Activated CD8-positive, alpha-beta memory T cell treated with anti-CD3 and anti-CD28 coated beads, Interleukin-2, amount 50 U/mL, for 1 hour (primary cell): Measurements from ENCODE around the gene AKT3.

Experiments
- DNase-seq: peaks from one replicate; pipeline ENCODE4 v3.0.0-alpha.2; 2020; ENCODE audit errors: extremely low read depth

AKT3 gene

GRCh38 chr1:243489158-243489527, 360.9 kb downstream of the AKT3 start:
- no peak for DNase-seq

GRCh38 chr1:243488459-243489157, 361.4 kb downstream of the AKT3 start:
- DNase-seq: no peak

- no peak for DNase-seq
These were observed 362.3 kb downstream of the AKT3 start for GRCh38 chr1:243487649-243488227.

GRCh38 chr1:243487036-243487648, 362.9 kb downstream of the AKT3 start:
- no peak for DNase-seq

GRCh38 chr1:243483952-243484351, 366.1 kb downstream of the AKT3 start:
- no peak for DNase-seq

- no peak for DNase-seq
These were observed 366.8 kb downstream of the AKT3 start for GRCh38 chr1:243483071-243483771.

- DNase-seq: no peak
These were observed 367.7 kb downstream of the AKT3 start for GRCh38 chr1:243482141-243483022.

- no peak for DNase-seq
These were observed 368.9 kb downstream of the AKT3 start for GRCh38 chr1:243481101-243481500.

GRCh38 chr1:243477731-243478290, 372.2 kb downstream of the AKT3 start:
- DNase-seq: no peak

- no peak for DNase-seq
These were observed 374.1 kb downstream of the AKT3 start for GRCh38 chr1:243475966-243476365.

- no peak for DNase-seq
These were observed 375.1 kb downstream of the AKT3 start for GRCh38 chr1:243474906-243475305.

- DNase-seq: no peak
These were observed 375.7 kb downstream of the AKT3 start for GRCh38 chr1:243474136-243474881.

GRCh38 chr1:243473227-243474135, 376.6 kb downstream of the AKT3 start:
- DNase-seq: no peak

- no peak for DNase-seq
These were observed 378.0 kb downstream of the AKT3 start for GRCh38 chr1:243471754-243472745.

- DNase-seq: no peak
These were observed 378.9 kb downstream of the AKT3 start for GRCh38 chr1:243471026-243471685.

- no peak for DNase-seq
These were observed 379.5 kb downstream of the AKT3 start for GRCh38 chr1:243470502-243470901.

GRCh38 chr1:243469497-243469896, 380.5 kb downstream of the AKT3 start:
- no peak for DNase-seq

GRCh38 chr1:243465738-243466137, 384.3 kb downstream of the AKT3 start:
- DNase-seq: no peak
